H1 (cell line): ENCODE measurements around the gene SRSF8. TPM values are rescaled to one million over a fixed set of nuclear protein-coding genes. Genes with fewer than 3 reads are reported as not detected.

Source experiments
- CREB1 ChIP-seq: IDR thresholded peaks from 2 replicates; pipeline ENCODE4 v1.6.1; 2012; ENCODE audit warnings: inconsistent platforms
- GTF2F1 ChIP-seq: IDR thresholded peaks from 2 replicates; pipeline ENCODE4 v1.6.1; 2012; ENCODE audit warnings: low read depth, low read length, improper control_type of control experiment, borderline replicate concordance
- HDAC2 ChIP-seq, 2 experiments: fragments of 300-600 bp in 1 of 2; sonication (generic) in 1 of 2; IDR thresholded peaks; 2 replicates each; pipeline ENCODE4 v1.6.1; 2011 to 2012; ENCODE audit warnings: low read depth in 2 of 2, low read length in 2 of 2, mild to moderate bottlenecking in 2 of 2, moderate library complexity in 2 of 2, borderline replicate concordance in 1 of 2, inconsistent platforms in 1 of 2
- JUND ChIP-seq: IDR thresholded peaks from 2 replicates; pipeline ENCODE4 v1.6.1; 2011; ENCODE audit warnings: mild to moderate bottlenecking, improper control_type of control experiment, low read length
- KDM4A ChIP-seq: IDR thresholded peaks from one replicate; pipeline ENCODE4 v1.7.1; 2012; ENCODE audit warnings: low read depth, mild to moderate bottlenecking, moderate library complexity, low read length, inconsistent platforms; ENCODE audit not compliant: severe bottlenecking
- MAFK ChIP-seq: IDR thresholded peaks from 2 replicates; pipeline ENCODE4 v1.6.1; 2012; ENCODE audit warnings: low read depth, mild to moderate bottlenecking, improper control_type of control experiment, low read length
- PHF8 ChIP-seq: fragments of 200-600 bp; sonication (generic); conservative IDR thresholded peaks from 2 replicates; pipeline ENCODE4 v1.7.1; 2012; ENCODE audit warnings: low read depth, mild to moderate bottlenecking, inconsistent platforms, low read length, moderate library complexity
- SIN3A ChIP-seq, 2 experiments: IDR thresholded peaks in 1 of 2; conservative IDR thresholded peaks in 1 of 2; 2 replicates each; pipeline ENCODE4 v1.6.1; 2011 to 2012; ENCODE audit warnings: low read length in 2 of 2, improper control_type of control experiment in 1 of 2, low read depth in 1 of 2, mild to moderate bottlenecking in 1 of 2
- SIRT6 ChIP-seq: IDR thresholded peaks from one replicate; pipeline ENCODE4 v1.7.1; 2012; ENCODE audit warnings: low read length, inconsistent platforms
- TEAD4 ChIP-seq: IDR thresholded peaks from 2 replicates; pipeline ENCODE4 v1.6.1; 2012; ENCODE audit warnings: low read depth, low read length, inconsistent platforms, mixed read lengths
- polyA plus RNA-seq, 7 experiments: library from polyadenylated mRNA; depleted of rRNA in 3 of 7; stranded (reverse) in 5 of 7; unstranded in 2 of 7; fragments of >200 nt in 5 of 7; fragments of 200-250 nt in 2 of 7; gene quantifications; 1 replicate in 5 of 7; 2 replicates in 1 of 7; 4 replicates in 1 of 7; pipeline versions ENCODE4 v1.2.1 to v1.2.3, GENCODE V29; 2011 to 2013; ENCODE audit warnings: missing spikeins in 2 of 7, mixed read lengths in 2 of 7
- total RNA-seq: library from RNA; stranded (reverse); fragmentation: NEBNext Ultra II Directional; extraction: Animal tissue kit (Norgen Biotek cat#: 25700); gene quantifications from 2 replicates; pipeline ENCODE4 v1.2.1, GENCODE V29; 2021
- TF ChIP-seq, protein P1 (sequence below): IDR thresholded peaks from 2 replicates; pipeline ENCODE4 v1.6.1; 2012; ENCODE audit warnings: inconsistent platforms

The SRSF8 gene
- total and polyA plus RNA-seq, 2 of the 8 experiments (the other 6 are each of a cell fraction or from before 2014, with no cell fraction given): 13.2 to 18.5 TPM

DNA sequence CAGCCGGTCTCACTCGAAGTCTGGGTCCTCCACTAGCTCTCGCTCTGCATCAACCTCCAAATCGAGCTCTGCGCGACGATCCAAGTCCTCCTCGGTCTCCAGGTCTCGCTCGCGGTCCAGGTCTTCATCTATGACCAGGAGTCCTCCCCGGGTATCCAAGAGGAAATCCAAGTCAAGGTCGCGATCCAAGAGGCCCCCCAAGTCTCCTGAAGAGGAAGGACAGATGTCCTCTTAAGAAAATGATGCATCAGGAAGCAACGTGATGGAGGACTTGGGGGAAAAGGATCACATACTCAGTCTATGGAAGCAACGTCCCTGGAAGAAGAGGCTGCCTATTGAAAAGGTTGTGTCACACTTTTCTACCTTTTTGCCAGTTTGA lies 1.1 kb downstream of the SRSF8 start (continued):
- TF ChIP-seq SIN3A (conservative IDR thresholded peaks at IDR 0.05 in 1 of 2, IDR thresholded peaks at IDR 0.05 in 1 of 2; ENCODE audit: low read depth in 1 of 2, low read length in 2 of 2): no peak
- no peak; a peak in 1 of 4 replicates for TF ChIP-seq HDAC2 (IDR thresholded peaks at IDR 0.05; ENCODE audit: borderline replicate concordance in 1 of 2, low read depth in 2 of 2, low read length in 2 of 2)
- TF ChIP-seq TEAD4: no peak
- no peak for TF ChIP-seq PHF8
- no peak for TF ChIP-seq MAFK
- TF ChIP-seq GTF2F1: no peak
- TF ChIP-seq KDM4A: no peak
- no peak for TF ChIP-seq JUND
- TF ChIP-seq SIRT6: no peak
- TF ChIP-seq, protein P1, sequence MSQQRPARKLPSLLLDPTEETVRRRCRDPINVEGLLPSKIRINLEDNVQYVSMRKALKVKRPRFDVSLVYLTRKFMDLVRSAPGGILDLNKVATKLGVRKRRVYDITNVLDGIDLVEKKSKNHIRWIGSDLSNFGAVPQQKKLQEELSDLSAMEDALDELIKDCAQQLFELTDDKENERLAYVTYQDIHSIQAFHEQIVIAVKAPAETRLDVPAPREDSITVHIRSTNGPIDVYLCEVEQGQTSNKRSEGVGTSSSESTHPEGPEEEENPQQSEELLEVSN: no peak; the same call in 1 of the 2 replicates
- TF ChIP-seq CREB1: no peak
